ENCODE measurements around the gene CLMP.
"Not testable (repeated sequence)": the region's sequence is repeated elsewhere in the genome, so short reads cannot be mapped to it uniquely, and the experiment has no call there.

CLMP gene

DNA sequence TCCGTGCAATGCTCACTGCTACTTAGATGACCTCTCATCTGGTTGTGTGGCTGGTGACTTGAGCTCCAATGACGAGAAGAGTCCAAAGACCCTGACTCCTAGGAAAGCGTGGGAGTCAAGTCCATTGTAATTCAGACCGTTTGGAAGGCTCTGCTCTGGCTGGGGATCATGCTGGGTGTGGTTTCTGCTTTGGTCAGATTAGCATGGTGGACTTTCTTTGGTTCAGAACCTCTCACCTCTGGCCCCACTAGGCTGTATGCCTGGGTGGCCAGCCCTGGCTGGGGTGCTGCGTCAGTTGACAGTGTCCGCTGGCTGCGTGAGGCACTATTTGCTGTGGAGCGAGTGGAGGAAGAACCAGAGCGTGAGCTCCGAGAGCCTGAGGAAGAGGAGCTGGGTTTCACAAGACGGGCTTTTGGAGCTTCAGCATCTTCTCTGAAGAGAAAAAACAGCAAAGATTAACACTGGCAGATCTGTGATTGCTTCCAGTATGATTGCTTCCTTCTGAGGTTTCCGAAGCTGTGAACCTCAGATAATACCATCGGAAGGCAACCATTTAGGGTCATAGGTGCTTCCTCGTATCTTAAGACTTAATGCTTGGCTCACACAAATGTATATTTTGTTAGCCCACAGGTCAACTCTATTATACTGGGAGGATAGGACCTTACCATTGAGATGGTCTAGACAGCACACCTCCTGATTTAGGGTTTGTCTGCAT lies 121.5 kb downstream of the CLMP start:
- DNase-seq = no peak

DNA sequence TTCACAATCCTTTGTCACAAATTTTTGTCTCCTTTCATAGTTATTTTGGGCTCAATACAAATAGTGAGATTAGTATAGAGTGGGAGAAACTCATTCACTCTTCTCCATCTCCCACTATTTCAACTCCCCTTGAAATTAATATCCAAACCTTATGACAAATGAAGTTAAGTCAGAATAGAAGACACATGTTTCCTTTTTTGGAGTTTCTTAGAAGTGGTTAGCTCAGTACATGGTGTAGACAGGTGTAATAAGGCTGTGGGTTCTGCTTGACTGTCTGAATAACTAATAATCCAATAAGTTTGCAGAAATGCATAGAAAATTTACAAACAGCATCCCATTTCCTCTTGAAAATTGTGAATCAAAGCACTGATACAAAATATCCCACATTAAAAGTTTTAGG lies 122.3 kb downstream of the CLMP start:
- no peak for DNase-seq

DNA sequence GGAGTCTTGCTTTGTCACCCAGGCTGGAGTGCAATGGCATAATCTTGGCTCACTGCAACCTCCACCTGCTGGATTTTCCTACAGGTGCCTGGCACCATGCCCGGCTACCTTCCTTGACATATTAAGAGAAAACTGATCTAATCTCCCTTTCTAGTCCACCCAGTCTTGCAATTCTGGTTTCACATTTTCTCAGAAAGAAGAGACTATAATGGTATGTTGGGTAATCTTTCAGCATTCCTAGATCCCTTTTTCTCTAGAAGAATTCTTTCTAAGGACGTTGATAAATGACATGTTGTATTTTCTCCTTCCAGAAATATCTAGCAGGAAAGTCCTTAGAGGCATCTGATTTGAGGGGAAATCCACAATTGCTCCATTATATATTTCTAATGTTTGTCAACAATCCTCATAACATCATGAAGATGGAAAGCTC lies 122.7 kb downstream of the CLMP start:
- no peak for DNase-seq

DNA sequence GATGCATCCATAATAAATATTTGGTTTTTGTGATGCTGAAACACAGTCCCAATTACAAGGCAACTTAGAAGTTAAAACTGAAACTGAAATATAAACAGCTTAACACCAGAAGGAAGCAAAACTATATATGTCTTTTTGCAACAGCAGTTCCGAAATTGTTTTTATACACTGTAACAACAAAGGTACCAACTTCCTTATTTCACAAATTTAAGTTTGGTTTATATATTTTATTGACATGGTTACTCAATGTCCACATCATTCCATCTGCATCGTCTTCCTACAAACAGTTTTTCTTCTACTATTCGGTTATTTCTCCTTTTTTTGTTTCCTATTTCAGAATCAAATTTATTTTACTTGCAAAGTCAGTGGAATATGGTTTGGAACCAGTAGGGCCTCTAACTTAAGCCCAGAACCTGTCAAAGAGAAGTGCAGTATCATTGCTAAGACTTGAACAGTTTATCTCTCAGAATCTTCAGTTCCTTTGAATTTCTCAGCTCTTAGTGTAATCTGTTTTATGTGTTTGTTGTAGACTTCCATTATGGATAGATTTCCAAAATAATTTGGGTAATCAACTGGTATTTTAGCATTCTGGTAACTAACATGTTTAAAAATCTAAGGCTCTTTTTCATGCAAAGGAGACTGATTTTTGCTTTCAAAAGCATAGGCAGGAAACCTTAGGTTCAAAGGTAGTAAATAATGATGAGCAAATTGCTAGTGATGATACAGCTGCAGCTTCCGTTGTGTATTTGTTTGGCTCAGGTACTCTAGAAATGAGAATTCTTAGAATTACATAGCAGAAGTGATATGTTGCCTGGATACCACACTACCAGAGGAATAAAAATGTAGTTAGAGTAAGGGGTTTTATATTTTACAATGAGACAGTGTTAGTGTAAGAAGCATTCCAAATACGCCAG lies 124.9 kb downstream of the CLMP start:
- no peak for DNase-seq

DNA sequence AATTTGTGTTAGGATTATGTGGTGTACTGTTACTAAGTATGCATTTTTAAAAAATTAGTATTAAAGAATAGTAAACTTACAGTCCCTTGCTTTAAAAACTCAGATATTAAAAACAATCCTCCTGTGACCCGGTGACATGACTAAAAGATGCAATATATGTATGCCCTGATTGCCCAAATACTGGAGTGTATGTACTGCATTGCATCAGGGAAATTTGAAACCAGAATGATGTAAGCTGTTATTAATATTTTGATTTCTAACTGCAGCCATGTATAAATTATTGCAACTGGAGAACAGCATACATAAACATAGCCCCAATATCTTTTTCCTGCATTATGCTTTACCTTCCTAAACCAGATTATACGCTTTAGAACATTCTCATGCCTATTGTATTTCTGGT lies 129.4 kb downstream of the CLMP start:
- no peak for DNase-seq

GRCh38 chr11:123063826-123064657 lies 131.0 kb downstream of the CLMP start:
- DNase-seq = no peak

DNA sequence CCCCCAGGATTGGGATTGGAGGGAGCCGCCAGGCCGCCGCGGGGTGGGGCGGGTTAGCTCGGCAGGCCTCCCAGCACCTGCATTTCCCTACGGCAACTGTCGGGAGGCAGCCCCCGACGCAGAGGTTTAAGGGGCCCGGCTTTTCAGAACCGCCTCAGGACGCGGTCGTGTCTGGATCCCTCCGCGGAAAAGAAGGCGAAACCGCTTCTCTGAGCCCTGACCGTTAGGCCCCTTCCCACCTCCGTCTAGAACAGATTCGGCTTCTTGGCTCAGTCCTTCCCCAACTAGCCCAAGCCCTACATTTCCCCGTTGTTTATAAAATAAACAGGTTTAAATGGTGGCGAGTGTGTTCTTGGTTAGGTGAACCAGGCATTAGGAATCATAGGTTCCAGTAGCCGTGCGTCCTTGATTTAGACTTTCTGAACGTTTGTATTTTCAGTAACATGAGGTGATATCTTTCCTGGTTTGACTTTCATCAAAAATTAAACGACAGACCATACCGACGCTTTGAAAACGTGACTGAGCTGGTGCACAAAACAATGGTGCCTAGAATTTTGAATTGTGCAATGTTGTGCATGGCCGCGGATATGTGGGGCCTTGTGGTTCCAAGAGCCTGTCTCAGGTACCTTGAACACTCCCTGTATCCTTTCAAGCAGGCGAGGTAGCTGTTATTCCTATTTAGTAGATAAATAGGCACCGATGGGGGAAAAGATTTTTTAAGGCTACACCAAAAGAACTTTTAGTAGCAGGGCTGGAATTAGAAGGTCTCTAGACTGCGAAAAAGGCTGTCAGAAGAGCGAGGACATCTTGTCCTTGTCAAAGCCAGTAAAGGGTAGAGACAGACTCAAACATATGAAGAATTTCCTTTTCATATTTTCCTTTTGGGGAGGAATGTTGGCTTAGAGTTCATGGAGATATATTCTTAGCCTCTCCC lies 131.9 kb downstream of the CLMP start:
- peak; percentile 12 to 32 for DNase-seq

GRCh38 chr11:123062158-123062891 lies 132.7 kb downstream of the CLMP start:
- DNase-seq = peak; percentile 95 to 99

DNA sequence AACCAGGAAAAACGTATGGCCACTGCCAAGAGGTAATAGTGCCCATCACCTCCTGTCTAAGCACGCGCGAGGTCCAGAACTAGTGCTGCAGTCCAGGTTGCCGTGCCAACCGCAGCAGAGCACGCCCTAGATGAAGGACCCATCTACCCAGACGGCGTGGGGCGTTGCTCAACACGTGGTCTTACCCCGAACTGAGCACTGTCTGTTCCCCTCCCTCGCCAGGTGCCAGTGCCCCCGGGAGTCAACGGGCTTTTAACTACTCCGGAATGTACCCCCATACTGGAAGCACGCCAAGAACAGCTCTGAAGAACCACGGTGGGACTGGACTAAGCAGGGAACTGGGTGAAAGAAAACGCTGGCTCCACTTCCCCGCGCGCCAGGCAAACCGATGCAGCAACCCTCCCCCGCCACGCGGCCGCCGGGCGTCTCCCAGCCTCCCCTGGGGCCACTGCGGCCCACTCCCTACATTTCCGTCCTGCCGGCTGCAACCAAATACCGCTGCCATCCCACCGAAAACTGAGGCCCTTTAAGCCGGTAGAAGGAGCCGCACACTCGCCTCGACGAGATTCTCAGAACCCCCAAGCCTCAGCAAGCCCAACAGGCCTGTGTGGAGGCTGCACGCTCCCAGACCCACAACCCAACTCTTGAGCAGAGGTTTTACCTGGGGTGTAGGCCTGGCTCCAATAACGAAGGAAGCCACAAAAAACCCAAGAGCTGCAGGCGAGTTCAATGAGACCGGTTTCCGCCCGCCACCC lies 133.5 kb downstream of the CLMP start, which contains the start of gene HSPA8:
HSPA8 (minus strand) TSS at position 734 of the 755 bp plus-strand sequence. CDS start 812 bp downstream, outside the sequence.
- peak; percentile 8 to 37 for DNase-seq

DNA sequence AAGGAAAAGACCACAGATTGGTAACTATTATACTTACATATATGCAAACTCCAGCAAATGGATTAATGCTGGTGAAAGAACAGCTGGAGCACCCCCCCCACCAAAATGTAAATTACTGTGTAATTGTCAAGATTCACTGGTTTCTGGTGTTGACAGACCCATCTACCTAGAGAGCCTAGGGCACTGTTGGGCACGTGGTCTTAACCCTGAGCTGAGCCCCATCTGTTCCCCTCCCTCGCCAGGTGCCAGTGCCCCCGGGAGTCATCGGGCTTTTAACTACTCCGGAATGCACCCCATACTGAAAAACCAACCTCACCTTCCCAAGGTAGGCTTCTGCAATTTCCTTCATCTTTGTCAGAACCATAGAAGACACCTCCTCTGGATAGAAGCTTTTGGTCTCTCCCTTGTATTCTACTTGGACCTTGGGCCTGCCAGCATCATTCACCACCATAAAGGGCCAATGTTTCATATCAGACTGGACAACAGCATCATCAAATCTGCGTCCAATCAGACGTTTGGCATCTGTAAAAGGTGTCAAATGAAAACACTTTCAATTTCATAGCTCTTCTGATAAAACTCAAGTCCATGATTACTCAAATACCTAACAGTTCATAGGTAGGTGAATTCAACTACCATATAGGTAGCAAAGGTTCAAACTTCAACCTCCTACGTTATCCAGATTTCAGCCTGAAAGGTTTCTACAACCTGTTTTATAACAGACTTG lies 134.6 kb downstream of the CLMP start:
- DNase-seq = no peak

DNA sequence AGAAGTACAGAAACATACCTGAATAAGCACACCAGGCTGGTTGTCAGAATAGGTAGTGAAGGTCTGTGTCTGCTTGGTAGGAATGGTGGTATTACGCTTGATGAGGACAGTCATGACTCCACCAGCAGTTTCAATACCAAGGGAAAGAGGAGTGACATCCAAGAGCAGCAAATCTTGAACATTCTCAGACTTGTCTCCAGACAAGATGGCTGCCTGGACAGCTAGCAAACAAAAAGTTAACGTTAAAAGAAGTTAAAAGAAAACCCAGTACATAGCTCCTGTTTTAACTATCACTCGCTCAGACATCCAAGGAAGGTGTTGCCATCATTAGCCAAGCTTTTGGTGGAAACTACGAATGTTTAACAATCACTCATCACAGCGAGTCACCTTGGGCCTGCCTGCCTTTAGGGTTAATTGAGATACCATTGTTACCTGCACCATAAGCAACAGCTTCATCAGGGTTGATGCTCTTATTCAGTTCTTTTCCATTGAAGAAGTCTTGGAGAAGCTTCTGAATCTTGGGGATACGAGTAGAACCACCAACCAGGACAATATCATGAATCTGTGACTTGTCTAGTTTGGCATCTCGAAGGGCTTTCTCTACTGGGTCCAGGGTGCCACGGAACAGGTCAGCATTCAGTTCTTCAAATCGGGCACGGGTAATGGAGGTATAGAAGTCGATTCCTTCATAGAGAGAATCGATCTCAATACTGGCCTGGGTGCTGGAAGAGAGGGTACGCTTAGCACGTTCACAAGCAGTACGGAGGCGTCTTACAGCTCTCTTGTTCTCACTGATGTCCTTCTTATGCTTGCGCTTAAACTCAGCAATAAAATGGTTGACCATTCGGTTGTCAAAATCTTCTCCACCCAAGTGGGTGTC lies 135.8 kb downstream of the CLMP start:
- DNase-seq = not testable (repeated sequence)

DNA sequence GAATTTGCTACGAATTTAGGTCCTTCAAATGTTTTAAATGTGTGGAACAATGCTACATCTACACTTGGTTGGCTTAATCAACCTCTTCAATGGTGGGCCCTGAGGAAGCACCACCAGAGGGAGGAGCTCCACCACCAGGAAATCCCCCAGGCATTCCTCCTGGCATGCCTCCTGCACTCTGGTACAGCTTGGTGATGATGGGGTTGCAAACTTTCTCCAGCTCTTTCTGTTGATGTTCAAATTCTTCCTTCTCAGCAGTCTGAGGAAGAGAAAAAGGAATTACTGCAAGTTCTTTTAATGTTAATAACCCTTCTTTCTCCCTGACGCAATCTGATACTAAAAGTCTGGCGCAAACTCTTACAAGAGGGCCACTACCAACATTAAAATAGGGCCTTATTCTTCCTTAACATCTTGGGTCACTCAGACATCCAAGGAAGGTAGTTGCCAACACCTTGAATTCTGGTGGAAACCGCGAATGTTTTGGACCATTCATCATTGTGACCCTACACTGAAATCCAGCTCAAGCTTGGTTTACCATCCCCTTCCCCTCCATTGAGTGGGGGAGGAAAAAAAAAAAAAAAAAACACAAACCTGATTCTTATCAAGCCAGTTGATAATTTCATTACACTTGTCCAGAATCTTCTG lies 137.3 kb downstream of the CLMP start:
- DNase-seq = no peak

- DNase-seq = no peak
Measured at GRCh38 chr11:123056835-123057491, 138.1 kb downstream of the CLMP start.

DNA sequence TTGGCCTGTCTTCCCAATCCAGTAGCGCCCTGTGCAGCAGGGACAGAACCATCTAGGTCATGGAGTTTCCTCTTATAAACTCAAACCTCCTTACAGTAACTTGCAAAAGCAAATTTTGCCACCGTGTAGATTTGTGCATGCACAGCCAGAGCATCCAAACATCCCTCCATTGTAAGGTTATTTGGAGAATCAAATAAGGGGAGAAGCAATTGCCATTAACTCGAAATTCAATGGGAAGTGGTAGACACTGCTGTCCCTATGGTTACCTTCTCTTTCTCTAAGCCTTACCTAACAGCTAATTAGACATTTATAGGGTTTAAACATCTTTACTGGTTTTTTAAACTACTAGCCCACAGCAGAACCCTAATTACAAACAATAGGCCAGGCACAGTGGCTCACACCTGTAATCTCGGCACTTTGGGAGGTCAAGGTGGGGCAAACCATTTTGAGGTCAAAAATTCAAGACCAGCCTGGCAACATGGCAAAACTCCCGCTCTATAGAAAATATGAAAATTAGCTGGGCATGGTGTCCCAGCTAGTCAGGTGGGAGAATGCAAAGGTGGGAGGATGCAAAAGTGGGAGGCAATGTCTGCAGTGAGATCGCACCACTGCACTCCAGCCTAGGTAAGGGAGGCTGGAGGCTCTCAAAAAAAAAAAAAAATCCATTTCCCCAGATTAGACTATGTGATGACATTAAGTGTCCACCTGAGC lies 139.7 kb downstream of the CLMP start:
- no peak for DNase-seq

GRCh38 chr11:123054301-123055065 lies 140.6 kb downstream of the CLMP start:
- DNase-seq = peak; percentile 36 to 58

Data from SHP77 (cell line).